ENCODE measurements around the gene BAIAP2. TPM values are rescaled to one million over a fixed set of nuclear protein-coding genes. Genes with fewer than 3 reads are reported as not detected.
A peak's percentile ranks its signal among the peaks of the same experiment; 100 is the strongest.

BAIAP2 gene
- total and polyA plus RNA-seq, 2 donors (not counting 3 experiments of a cell fraction or from before 2014, with no cell fraction given) = 12.3 to 18.6 TPM

DNA sequence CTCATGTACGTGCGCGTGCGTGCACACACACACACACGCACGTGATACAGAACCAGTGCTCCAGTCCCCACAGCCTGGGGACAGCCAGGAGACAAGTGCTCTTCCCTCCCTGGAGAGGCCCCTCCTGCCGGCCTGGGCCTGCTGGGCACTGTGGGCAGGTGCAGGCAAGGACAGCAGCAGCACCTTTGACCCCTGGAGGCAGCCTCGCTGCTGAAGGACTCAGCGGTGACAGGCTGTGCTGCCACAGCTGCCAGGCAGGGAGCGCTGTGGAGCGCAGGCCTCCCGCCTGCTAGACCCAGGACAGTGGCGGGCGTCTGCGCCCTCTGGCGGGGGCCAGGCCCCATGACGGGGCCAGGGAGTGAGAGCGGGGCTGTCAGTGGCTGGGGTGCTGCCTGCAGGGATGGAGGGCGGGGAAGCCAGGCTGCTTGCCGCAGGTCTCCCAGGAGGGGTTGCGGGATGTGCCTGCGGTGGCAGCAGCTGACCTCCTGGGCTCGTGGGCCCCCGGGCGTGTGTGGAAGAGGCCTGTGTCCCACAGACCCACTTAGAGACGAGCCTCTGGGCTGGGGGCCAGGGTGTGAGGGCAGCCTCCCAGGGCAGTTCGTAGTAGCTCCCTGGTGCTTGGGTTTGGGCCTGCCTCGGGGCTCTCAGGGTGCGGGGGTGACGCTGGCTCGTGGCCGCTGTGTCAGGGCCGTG lies 66.8 kb downstream of the BAIAP2 start:
- ChIA-PET CTCF (interaction anchor here (0.6 to 3.5 kb wide), 19 partner anchors 8 to 114 kb away, joined by 3 to 62 read pairs (median 4); no protein-coding TSS in a partner anchor), POLR2A (no interaction called here)
- H3K9me3 ChIP-seq (replicated peaks; ENCODE audit: control insufficient read depth, insufficient read depth, low read length) = no peaks in the 10 kb centered on the region
- dilution Hi-C loops (cut with MboI; ENCODE audit: extremely low pct_ligation_motif_present, low sequenced_read_pairs) (no loop called here), intact Hi-C loops (cut with micrococcal nuclease) (loop anchor here (1.0 kb wide), 3 partner anchors 78 to 140 kb away; no protein-coding TSS in a partner anchor)
- H3K4me1 ChIP-seq (ENCODE audit: control insufficient read depth, extremely low read depth, insufficient read depth, low read length) = peaks cover 2% of the 10 kb centered on the region
- TF ChIP-seq MYC (IDR thresholded peaks at IDR 0.05; ENCODE audit: low read depth, low read length) (no peak), POLR2AphosphoS5 (IDR thresholded peaks at IDR 0.05; ENCODE audit: insufficient read depth, low read depth, low read length) (peak; percentile 47), FOS (IDR thresholded peaks at IDR 0.05; ENCODE audit: borderline replicate concordance, insufficient read depth, low read length) (no peak)
- TF ChIP-seq, protein P1, sequence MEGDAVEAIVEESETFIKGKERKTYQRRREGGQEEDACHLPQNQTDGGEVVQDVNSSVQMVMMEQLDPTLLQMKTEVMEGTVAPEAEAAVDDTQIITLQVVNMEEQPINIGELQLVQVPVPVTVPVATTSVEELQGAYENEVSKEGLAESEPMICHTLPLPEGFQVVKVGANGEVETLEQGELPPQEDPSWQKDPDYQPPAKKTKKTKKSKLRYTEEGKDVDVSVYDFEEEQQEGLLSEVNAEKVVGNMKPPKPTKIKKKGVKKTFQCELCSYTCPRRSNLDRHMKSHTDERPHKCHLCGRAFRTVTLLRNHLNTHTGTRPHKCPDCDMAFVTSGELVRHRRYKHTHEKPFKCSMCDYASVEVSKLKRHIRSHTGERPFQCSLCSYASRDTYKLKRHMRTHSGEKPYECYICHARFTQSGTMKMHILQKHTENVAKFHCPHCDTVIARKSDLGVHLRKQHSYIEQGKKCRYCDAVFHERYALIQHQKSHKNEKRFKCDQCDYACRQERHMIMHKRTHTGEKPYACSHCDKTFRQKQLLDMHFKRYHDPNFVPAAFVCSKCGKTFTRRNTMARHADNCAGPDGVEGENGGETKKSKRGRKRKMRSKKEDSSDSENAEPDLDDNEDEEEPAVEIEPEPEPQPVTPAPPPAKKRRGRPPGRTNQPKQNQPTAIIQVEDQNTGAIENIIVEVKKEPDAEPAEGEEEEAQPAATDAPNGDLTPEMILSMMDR (IDR thresholded peaks at IDR 0.05; ENCODE audit: extremely low read depth in 1 of 2, insufficient read depth in 1 of 2, low read depth in 1 of 2, low read length in 2 of 2) = peak; percentile 100
- TF ChIP-seq, protein P2, sequence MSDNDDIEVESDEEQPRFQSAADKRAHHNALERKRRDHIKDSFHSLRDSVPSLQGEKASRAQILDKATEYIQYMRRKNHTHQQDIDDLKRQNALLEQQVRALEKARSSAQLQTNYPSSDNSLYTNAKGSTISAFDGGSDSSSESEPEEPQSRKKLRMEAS (IDR thresholded peaks at IDR 0.05; ENCODE audit: insufficient read depth, insufficient read length) = no peak
- H3K9ac ChIP-seq (replicated peaks; ENCODE audit: extremely low read depth, insufficient read depth, low read length) = no peak overlapping the region
- no peak overlapping the region for H3K4me3 ChIP-seq (replicated peaks in 1 of 3; ENCODE audit: insufficient read depth in 1 of 3, low read depth in 1 of 3, low read length in 3 of 3)
- peak; percentile 79 for DNase-seq (ENCODE audit: low read depth, low spot score)
- H2AFZ ChIP-seq (ENCODE audit: low read depth, low read length) = no peak overlapping the region
- peak; percentile 87 for FAIRE-seq
- H3K4me2 ChIP-seq (ENCODE audit: insufficient read depth, low read length) = no peak overlapping the region
- no peaks in the 10 kb centered on the region for H3K9me1 ChIP-seq (replicated peaks; ENCODE audit: control insufficient read depth, extremely low read depth, insufficient read depth, low read length)
- H3K36me3 ChIP-seq (ENCODE audit: control insufficient read depth in 2 of 2, extremely low read depth in 1 of 2, insufficient read depth in 2 of 2, low read length in 2 of 2) = no peaks in the 10 kb centered on the region
- no peaks in the 10 kb centered on the region for H3K27me3 ChIP-seq (ENCODE audit: control insufficient read depth in 2 of 2, insufficient read depth in 2 of 2, low read length in 2 of 2)
- BruUV-seq (replicated peaks) = no TSS peak
- no peaks in the 10 kb centered on the region for H3K79me2 ChIP-seq (ENCODE audit: control insufficient read depth, insufficient read depth, low read length)
- no peaks in the 10 kb centered on the region for H4K20me1 ChIP-seq (replicated peaks; ENCODE audit: control insufficient read depth, extremely low read depth, insufficient read depth, low read length)
- no peak overlapping the region for H3K27ac ChIP-seq (ENCODE audit: insufficient read depth, low read depth, low read length)

Measured in endothelial cell of umbilical vein (primary cell).